ENCODE data around the gene METRNL.

Gene METRNL

DNA sequence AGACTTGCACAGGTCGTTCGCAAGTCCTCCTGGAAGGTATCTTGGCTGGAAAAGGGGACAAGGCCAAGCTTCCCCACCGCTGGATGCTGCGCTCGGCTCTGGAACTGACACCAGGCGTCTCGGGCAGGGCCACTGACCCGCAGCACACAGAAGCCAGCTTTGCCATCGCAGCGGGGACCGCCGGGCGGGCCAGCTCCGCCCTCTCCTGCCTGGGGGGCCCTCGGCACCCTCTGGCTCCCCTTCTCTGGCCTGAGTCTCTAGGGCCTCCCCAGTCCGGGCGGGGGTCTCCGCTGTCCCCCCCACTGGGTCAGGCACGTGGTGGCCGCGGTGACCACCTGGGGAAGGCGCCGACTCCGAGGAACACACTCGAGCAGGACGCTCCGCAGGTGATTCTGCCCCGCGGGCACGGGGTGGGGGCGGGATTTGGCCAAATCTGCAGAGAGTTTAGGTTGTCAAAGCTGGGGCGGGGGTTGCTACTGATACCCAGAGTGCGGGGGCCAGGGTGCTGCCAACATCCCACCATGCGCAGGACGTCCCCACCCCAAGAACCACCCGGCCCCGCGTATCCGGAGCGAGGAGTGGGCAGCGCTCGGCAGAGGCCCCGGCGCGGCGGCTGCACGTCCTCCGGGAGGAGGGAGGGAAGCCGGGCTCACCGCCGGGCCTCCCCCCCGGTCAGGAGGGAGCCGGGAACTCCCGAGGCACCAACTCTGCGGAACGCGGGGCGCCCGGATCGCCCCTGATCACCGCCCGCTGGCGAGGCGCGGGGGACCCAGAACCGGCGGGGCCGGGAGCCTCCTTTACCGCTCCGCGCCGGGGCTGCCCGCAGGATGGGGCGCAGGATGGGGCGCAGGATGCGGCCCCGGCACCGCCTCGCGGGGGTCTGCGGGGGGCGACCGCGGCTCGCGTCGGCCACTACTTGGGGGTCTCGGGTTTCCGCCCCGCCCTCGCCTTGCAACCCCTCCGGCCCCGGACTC lies 744 bp upstream of the METRNL start:
- DNase-seq, result peak in 1 of 56 donors; percentile 50

GRCh38 chr17:83079766-83080578 lies 563 bp downstream of the METRNL start:
- peak in 2 of 56 donors; percentile 10 to 58 for DNase-seq

- no peak for DNase-seq
Observed at GRCh38 chr17:83080579-83080857, 1.1 kb downstream of the METRNL start.

DNA sequence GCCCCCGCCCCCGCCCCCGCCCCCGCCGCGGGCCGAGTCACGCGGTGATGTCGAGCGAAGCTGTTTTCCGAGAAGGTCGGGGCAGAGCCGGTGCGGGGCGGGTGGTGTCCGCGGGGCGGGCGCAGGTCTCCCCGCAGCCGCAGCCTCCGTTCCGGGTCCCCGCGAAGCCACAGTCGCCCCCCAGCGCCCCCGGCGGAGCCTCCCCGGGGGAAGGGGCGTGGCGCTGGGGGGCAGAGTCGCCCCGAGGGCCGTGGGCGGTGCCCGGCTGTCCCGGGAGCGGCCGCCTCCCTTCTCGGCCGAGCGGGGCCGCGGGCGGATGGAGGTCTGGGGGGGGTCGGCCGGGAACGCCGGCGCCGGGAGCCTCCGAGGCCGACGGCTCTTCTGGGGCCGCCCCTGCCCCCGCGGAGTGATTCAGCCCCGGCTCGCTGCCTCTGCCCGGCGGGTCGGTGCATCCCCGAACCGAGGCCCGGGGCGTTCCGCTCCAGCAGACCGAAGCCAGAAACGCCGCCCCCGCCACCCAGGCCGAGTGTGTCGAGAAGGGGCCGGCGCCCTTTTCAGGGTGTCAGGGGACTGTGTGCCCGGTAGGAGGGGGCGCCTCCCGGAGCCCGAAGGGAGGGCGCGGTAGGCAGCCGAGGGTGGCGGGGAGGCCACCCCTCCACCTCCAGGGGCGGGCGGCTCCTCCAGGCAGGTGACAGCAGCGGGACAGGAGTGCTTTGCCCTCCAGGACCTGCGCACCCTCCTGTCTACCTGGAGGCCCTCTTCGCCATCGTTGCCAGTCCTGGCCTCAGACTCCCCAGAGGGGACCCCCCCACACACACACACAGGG lies 1.7 kb downstream of the METRNL start:
- DNase-seq, result peak in 7 of 56 donors; percentile 7 to 62 (median 24)

DNA sequence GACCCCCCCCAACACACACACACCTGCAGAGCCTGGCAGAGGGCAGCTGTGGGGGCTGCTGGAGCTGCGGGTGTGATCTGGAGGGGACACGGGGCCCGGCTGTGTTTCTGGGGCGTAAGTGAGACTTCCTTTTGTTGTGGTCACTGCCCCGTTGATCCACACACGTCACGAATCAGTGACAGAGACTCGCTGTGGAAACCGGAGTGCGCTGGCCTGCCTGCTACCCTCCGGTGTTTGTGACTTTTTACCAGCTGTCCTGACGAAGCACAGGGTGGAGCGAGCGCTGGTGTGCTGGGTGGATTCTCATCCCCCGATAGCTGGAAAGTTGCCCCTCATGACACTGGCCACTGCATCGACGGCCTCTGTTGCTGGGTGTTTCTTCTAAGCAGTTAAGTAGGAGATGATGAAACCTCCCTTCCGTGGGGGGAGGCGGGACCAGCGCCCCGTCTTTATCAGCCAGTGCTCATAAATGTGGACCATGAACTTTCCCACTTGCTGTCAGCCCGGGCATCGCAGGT lies 2.3 kb downstream of the METRNL start:
- DNase-seq, result no peak

GRCh38 chr17:83082424-83082823 lies 3.0 kb downstream of the METRNL start:
- DNase-seq, result no peak

GRCh38 chr17:83082909-83083367 lies 3.5 kb downstream of the METRNL start:
- DNase-seq, result no peak

DNA sequence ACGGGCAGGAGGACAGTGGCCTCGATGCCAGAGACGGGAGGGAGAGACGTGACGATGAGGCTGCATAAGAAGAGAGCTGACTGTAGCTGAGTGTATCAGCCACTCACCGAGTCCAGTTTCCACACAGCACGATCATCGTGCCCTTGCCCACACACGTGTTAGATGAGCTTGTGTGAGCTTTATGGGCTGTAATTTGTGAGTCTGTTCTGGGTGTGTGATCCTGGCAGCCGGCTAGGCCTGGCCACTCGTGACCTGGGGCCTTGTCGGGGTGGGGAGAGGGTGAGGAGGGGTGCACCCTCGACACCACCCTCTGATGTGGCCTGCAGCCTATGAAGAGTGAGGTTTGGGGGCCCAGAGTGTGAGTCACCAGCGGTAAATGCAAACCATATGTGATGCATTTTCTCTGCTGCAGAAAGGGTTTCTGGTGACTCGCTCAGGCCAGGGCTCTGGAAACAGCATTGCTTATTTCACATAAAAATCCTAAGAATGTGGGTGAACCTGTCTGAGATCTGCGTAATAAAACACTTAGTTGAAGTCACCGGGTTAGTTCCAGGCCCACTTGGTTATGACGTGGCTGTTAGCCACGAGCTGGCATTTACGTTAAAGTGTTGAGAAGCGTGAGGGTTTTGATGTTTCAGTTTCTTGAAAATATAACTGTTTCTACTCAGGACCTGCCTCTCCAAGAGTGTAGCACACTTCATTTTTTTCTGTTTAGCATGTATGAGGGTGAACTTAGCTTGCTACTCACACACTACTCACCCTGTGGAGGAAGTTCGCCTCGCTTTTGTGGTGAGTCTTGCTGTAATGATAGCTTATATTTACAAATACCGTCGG lies 4.2 kb downstream of the METRNL start:
- no peak for DNase-seq

- DNase-seq, result no peak
Observed at GRCh38 chr17:83084214-83084613, 4.8 kb downstream of the METRNL start.

- no peak for DNase-seq
Observed at GRCh38 chr17:83084621-83085056, 5.2 kb downstream of the METRNL start.

- DNase-seq, result no peak
Observed at GRCh38 chr17:83085103-83085502, 5.7 kb downstream of the METRNL start.

- DNase-seq, result no peak
Observed at GRCh38 chr17:83085526-83086198, 6.3 kb downstream of the METRNL start.

DNA sequence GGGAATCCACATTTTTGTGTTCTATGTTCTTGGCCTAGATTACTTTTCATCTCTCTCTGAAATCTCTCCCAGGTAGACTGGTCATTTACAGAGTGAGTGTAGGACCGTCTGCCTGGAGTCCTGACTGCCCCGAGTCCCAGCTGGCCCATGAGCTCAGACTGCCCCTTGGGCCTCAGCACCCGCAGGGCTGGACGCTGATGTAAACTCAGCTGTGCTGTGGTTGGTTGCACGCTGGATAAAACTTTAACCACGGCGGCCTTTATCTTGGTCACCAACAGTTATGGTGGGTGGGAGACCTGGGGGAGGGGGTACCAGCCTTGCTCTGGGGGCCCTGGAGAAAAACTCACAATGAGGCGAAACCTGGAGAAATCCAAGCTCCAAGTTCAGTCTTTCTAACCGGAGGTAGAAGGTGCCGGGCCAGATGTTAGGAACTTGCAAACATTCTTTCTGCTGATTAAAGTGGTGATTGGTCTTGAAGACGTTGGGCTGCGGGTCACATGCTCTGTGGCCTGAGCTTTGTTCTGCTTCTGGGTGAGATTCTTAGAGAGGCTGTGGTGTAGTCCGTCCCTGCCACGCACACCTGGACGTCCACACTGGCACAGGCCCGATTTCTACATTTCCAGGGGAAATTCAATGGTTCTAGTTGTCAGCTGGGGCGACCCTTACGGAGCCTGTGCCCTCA lies 6.9 kb downstream of the METRNL start:
- DNase-seq, result no peak

GRCh38 chr17:83086907-83087787 lies 7.7 kb downstream of the METRNL start:
- no peak for DNase-seq

- DNase-seq, result no peak
Observed at GRCh38 chr17:83087788-83088360, 8.5 kb downstream of the METRNL start.

DNA sequence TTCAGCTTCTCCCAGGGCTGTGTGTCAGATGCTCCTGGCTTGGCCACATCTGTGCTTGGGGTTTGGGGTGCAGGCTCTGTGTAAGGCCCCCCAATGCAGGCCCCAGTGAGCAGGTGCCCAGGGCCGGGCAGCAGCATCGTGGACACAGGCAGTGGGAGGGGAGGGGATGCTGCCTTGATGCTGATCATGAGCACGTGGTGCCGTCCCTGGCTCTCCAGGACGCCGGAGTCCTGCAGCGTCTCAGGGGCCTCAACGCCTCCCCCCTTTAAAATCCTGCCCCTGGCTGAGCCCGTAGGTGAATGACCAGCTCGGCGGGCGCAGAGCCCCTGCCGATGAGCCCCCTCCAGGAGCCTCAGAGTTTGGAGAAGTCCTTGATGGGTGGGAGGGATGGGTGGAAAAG lies 9.0 kb downstream of the METRNL start:
- no peak for DNase-seq

DNA sequence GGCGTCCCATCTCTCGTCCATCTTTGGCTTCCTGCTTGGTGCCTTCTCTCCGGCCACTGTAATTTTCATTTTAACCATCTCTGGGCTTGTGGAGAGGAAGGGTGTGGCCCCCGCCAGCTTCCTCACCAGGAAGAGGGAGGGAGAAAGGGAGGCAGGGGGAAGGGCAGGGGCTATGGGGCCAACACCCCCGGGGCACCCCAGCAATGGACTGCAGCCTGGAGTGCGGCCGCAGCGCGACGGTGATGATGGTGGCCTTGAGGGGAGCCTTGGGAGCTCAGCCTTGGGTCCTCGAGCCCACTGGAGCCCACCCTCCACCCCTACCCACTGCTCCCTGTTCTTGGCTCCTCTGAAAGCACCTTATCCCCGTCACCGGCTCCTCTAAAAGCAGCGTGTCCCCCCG lies 9.5 kb downstream of the METRNL start:
- no peak for DNase-seq
